Activated CD4-positive, alpha-beta T cell treated with anti-CD3 and anti-CD28 coated beads, Interleukin-2, amount 10 ng/mL, durations not matched to agents 7 days and 5 days (primary cell): ENCODE data around the gene AVL9. TPM values are rescaled to one million over a fixed set of nuclear protein-coding genes. Genes with fewer than 3 reads are reported as not detected.
"Not testable (repeated sequence)": the region's sequence is repeated elsewhere in the genome, so short reads cannot be mapped to it uniquely, and the experiment has no call there.

Experiments used
- CTCF ChIA-PET: fragments of 350-600 bp; sonication (Branson Sonifier 250); formaldehyde crosslinking; loops from one replicate; lab custom pipeline; 2021; ENCODE audit warnings: antibody characterized with exemption; lab: Charles Lee
- POLR2A ChIA-PET: fragments of 350-600 bp; sonication (Branson Sonifier 250); formaldehyde crosslinking; loops from one replicate; lab custom pipeline; 2021; ENCODE audit warnings: antibody characterized with exemption; lab: Charles Lee
- DNase-seq: peaks from one replicate; pipeline ENCODE4 v3.0.0-alpha.2; 2020
- H3K27ac Mint-ChIP-seq: one replicate; pipeline ENCODE4 v1.8.0; 2021; ENCODE audit warnings: mild to moderate bottlenecking, moderate library complexity, mixed read lengths
- H3K27me3 Mint-ChIP-seq: one replicate; pipeline ENCODE4 v1.8.0; 2021; ENCODE audit warnings: mixed read lengths
- H3K36me3 Mint-ChIP-seq: one replicate; pipeline ENCODE4 v1.8.0; 2021; ENCODE audit warnings: low read depth, mixed read lengths
- H3K4me1 Mint-ChIP-seq: one replicate; pipeline ENCODE4 v1.8.0; 2021; ENCODE audit warnings: mixed read lengths
- H3K4me3 Mint-ChIP-seq: one replicate; pipeline ENCODE4 v1.8.0; 2021; ENCODE audit warnings: mild to moderate bottlenecking, moderate library complexity, mixed read lengths
- H3K9me3 Mint-ChIP-seq: one replicate; pipeline ENCODE4 v1.8.0; 2021; ENCODE audit warnings: mixed read lengths
- total RNA-seq, 2 experiments: library from RNA; stranded (reverse); gene quantifications; one replicate each; pipeline ENCODE4 v1.2.3, GENCODE V29; 2021

AVL9 gene
- total RNA-seq, 2 experiments from 2014 or later: 33.2 to 35.8 TPM

DNA sequence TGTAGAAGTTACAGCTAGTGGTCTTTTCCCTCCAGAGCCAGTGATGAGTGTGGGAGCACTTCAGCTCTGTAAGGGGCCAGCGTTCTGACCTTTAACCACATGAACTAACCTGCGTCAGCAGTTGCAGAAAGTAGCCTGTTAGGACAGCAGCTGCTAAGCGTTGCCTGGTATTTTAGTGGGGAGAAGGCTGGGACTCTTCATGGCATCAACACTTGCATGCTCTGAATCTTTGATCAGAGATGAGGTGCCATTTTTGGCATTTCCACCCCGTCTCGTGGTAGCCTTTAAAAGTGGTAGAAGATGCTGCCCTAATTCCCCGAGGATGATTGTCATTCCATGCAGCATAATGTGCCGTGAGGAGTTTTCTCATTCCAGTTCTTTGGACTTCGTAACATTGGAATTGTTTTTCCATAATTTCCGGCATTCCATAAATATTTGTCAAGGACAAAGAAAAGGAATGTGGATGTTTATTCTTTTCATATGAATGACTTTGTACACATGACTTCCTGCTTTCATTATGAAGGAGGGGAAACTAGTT is 92.2 kb downstream of the AVL9 start:
- Mint-ChIP-seq H3K27me3 (no peaks in the 10 kb centered on the region), H3K4me3 (no peak overlapping the region), H3K9me3 (no peaks in the 10 kb centered on the region), H3K27ac (no peak overlapping the region), H3K4me1 (peaks cover 18% of the 10 kb centered on the region), H3K36me3 (peaks cover 38% of the 10 kb centered on the region)
- ChIA-PET CTCF (no interaction called here), POLR2A (no interaction called here)
- DNase-seq: no peak

GRCh38 chr7:32588657-32589056 is 93.4 kb downstream of the AVL9 start:
- Mint-ChIP-seq H3K4me3 (no peak overlapping the region), H3K4me1 (peaks cover 18% of the 10 kb centered on the region), H3K36me3 (peaks cover 32% of the 10 kb centered on the region), H3K27me3 (no peaks in the 10 kb centered on the region), H3K9me3 (no peaks in the 10 kb centered on the region), H3K27ac (no peak overlapping the region)
- DNase-seq: no peak
- CTCF ChIA-PET: no interaction called here
- POLR2A ChIA-PET: no interaction called here

DNA sequence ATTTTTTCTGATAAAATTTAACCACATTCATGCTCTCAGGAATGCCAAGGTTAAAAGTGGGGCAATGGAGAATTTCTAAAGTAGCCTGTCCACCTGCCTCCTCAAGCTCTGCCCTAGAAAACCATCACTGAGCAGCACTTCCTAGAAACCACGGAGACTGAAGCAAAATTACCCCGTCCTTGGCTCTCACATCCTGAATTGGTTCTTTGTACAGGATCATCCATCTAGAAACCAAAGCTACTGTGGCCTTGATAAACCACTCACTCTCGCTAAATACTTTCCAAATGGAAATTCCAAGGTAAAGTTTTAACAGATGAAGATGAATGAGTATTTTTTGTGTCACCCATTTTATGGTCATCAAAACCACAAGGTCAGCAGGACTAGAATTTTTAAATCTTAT is 96.6 kb downstream of the AVL9 start:
- Mint-ChIP-seq H3K27me3 (peaks cover 2% of the 10 kb centered on the region), H3K36me3 (peaks cover 10% of the 10 kb centered on the region), H3K27ac (no peak overlapping the region), H3K4me3 (no peak overlapping the region), H3K9me3 (no peaks in the 10 kb centered on the region), H3K4me1 (peaks cover 15% of the 10 kb centered on the region)
- POLR2A ChIA-PET: no interaction called here
- CTCF ChIA-PET: no interaction called here
- no peak for DNase-seq

- ChIA-PET CTCF (no interaction called here), POLR2A (no interaction called here)
- H3K27me3 Mint-ChIP-seq: peaks cover 2% of the 10 kb centered on the region
- H3K9me3 Mint-ChIP-seq: no peaks in the 10 kb centered on the region
- no peak overlapping the region for H3K4me3 Mint-ChIP-seq
- no peak for DNase-seq
- peaks cover 10% of the 10 kb centered on the region for H3K4me1 Mint-ChIP-seq
- H3K27ac Mint-ChIP-seq: no peak overlapping the region
- peaks cover 7% of the 10 kb centered on the region for H3K36me3 Mint-ChIP-seq
Measured at GRCh38 chr7:32592701-32593100, 97.4 kb downstream of the AVL9 start.

DNA sequence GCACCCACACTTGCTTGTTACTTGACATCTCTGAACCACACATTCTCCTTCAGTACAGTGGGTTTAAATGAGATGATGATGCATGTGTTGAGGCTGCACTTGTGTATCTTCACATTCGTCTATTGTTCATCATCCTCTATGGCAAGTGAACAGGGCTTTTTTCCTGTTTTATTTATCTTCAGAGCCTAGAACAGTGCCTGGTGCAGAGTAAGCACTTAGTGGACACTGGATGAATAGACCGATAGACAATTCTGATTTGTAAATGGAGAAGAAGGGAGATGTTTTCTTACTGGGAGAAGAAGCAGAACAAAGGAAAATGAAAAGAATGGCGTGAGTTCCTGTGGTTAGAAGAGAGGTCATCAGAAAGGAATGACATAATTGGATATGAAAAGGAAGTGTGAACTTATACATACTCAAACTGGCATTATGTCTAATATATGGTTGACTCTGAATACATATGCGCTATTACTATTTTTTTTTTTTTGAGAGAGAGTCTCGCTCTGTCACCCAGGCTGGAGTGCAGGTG is 99.7 kb downstream of the AVL9 start:
- H3K27ac Mint-ChIP-seq: no peak overlapping the region
- ChIA-PET POLR2A (no interaction called here), CTCF (interaction anchor here (0.6 kb wide), 1 partner anchor 76 kb away, joined by 3 read pairs; no protein-coding TSS in a partner anchor)
- no peak for DNase-seq
- peaks cover under 1% of the 10 kb centered on the region for H3K36me3 Mint-ChIP-seq
- H3K9me3 Mint-ChIP-seq: peaks cover 3% of the 10 kb centered on the region
- H3K4me1 Mint-ChIP-seq: no peaks in the 10 kb centered on the region
- H3K4me3 Mint-ChIP-seq: no peak overlapping the region
- peaks cover 14% of the 10 kb centered on the region for H3K27me3 Mint-ChIP-seq

DNA sequence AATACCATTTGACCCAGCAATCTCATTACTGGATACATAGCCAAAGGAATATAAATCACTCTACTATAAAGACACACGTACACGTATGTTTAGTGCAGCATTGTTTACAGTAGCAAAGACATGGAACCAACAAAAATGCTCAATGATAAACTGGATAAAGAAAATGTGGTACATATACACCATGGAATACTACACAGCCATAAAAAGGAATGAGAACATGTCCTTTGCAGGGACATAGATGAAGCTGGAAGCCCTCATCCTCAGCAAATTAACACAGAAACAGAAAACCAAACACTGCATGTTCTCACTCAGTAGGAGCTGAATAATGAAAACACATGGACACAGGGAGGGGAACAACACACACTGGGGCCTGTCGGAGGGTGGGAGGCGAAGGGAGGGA is 105.9 kb downstream of the AVL9 start:
- H3K4me3 Mint-ChIP-seq, H3K9me3 Mint-ChIP-seq, CTCF ChIA-PET, H3K4me1 Mint-ChIP-seq, DNase-seq, H3K27ac Mint-ChIP-seq, H3K36me3 Mint-ChIP-seq: not testable (repeated sequence)
- H3K27me3 Mint-ChIP-seq: peaks cover 12% of the 10 kb centered on the region
- POLR2A ChIA-PET: interaction anchor here (0.6 kb wide), 1 partner anchor 1259 kb away, joined by 3 read pairs; no protein-coding TSS in a partner anchor

DNA sequence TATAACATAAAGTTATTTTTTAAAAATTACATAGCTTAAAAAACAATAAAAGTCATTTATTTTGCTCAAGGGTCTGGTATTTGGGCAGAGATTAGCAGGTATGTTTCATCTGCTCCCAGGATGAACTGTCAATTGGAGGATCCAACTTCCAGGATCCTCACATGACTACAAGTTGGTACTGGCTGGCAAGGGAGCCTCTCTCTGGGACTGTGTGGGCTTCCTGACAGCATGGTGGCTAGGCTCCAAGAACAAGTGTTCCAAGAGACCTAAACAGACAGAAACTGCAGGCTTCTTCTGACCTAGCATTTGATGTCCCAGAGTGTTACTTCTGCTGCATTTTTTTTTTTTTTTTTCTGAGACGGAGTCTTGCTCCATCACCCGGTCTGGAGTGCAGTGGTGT is 107.2 kb downstream of the AVL9 start:
- no peaks in the 10 kb centered on the region for H3K4me1 Mint-ChIP-seq
- peaks cover 12% of the 10 kb centered on the region for H3K27me3 Mint-ChIP-seq
- ChIA-PET CTCF (interaction anchor here (0.7 kb wide), 1 partner anchor 244 kb away, joined by 4 read pairs; no protein-coding TSS in a partner anchor), POLR2A (no interaction called here)
- no peak for DNase-seq
- H3K36me3 Mint-ChIP-seq: no peaks in the 10 kb centered on the region
- H3K27ac Mint-ChIP-seq: no peak overlapping the region
- H3K4me3 Mint-ChIP-seq: no peak overlapping the region
- peaks cover 5% of the 10 kb centered on the region for H3K9me3 Mint-ChIP-seq

GRCh38 chr7:32603492-32603891 is 108.2 kb downstream of the AVL9 start:
- H3K9me3 Mint-ChIP-seq, H3K36me3 Mint-ChIP-seq, H3K4me1 Mint-ChIP-seq, DNase-seq, POLR2A ChIA-PET, CTCF ChIA-PET, H3K27me3 Mint-ChIP-seq, H3K27ac Mint-ChIP-seq, H3K4me3 Mint-ChIP-seq: not testable (repeated sequence)

DNA sequence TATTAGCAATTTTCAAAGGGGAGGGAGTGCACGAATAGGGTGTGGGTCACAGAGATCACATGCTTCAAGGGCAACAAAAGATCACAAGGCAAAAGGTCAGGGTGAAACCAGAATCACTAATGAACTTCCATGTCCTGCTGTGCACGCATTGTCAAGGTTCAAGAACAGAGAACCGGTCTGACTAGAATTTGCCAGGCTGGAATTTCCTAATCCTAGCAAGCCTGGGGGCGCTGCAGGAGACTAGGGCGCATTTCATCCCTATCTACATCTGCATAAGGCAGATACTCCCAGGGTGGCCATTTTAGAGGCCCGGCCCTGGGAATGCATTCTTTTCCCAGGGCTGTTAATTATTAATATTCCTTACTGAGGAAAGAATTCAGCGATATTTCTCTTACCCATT is 108.8 kb downstream of the AVL9 start:
- H3K9me3 Mint-ChIP-seq, H3K4me3 Mint-ChIP-seq, DNase-seq, H3K27me3 Mint-ChIP-seq, POLR2A ChIA-PET, H3K4me1 Mint-ChIP-seq, CTCF ChIA-PET, H3K36me3 Mint-ChIP-seq, H3K27ac Mint-ChIP-seq: not testable (repeated sequence)

DNA sequence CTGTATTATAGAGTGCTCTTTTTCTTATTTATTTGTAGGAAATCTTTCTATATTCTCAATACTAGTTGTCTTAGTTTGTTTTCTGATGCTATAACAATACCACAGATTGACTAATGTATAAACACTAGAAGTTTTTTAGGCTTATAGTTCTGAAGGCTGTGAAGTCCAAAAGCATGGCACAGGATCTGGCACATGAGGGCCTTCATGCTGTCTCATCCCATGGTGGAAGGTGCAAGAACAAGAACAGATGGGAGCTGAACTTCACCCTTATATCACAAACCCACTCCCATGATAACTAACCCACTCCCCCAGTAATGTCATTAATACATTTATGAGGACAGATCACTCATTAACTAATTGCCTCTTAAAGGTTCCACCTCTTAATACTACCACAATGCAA is 109.7 kb downstream of the AVL9 start:
- Mint-ChIP-seq H3K4me1 (no peaks in the 10 kb centered on the region), H3K4me3 (no peak overlapping the region), H3K27me3 (no peaks in the 10 kb centered on the region), H3K9me3 (peaks cover 2% of the 10 kb centered on the region), H3K36me3 (no peaks in the 10 kb centered on the region), H3K27ac (no peak overlapping the region)
- no peak for DNase-seq
- CTCF ChIA-PET: no interaction called here
- POLR2A ChIA-PET: no interaction called here

DNA sequence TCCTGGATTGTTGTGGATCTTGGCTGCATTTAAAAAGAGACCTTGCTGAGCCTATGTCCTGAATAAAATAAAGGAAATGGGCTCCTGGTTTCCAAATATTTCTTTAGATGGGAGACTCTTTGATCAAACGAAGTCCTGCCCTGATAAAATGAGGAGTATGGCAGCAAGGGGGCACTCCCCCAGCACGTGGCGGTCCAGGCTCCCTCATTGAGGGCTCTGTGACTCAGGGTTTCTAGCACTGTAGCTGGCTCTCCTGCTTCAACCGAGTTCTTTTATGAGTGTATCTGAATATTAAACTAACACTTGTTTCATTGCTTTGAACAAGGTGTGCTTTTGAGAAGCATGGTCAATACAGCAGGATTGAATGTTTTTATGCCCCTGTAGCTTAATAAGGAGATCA is 114.2 kb downstream of the AVL9 start:
- H3K36me3 Mint-ChIP-seq: no peaks in the 10 kb centered on the region
- POLR2A ChIA-PET: interaction anchor here (0.6 kb wide), 1 partner anchor 563 kb away, joined by 3 read pairs; no protein-coding TSS in a partner anchor

GRCh38 chr7:32611201-32612099 is 116.2 kb downstream of the AVL9 start:
- POLR2A ChIA-PET: no interaction called here
- Mint-ChIP-seq H3K36me3 (no peaks in the 10 kb centered on the region), H3K9me3 (no peaks in the 10 kb centered on the region), H3K4me3 (no peak overlapping the region), H3K27ac (no peak overlapping the region), H3K27me3 (no peaks in the 10 kb centered on the region), H3K4me1 (no peaks in the 10 kb centered on the region)
- CTCF ChIA-PET: interaction anchor here (0.5 kb wide), 1 partner anchor 63 kb away, joined by 3 read pairs; no protein-coding TSS in a partner anchor
- DNase-seq: no peak

More for the DNA sequence above, 114.2 kb downstream of the AVL9 start:
- H3K4me1 Mint-ChIP-seq: no peaks in the 10 kb centered on the region
- no peak for DNase-seq
- no peak overlapping the region for H3K27ac Mint-ChIP-seq
- no peak overlapping the region for H3K4me3 Mint-ChIP-seq
- no peaks in the 10 kb centered on the region for H3K27me3 Mint-ChIP-seq
- CTCF ChIA-PET: no interaction called here
- H3K9me3 Mint-ChIP-seq: no peaks in the 10 kb centered on the region

GRCh38 chr7:32616625-32617024 is 121.3 kb downstream of the AVL9 start:
- CTCF ChIA-PET: no interaction called here
- H3K27ac Mint-ChIP-seq: no peak overlapping the region
- H3K4me1 Mint-ChIP-seq: no peaks in the 10 kb centered on the region

More at GRCh38 chr7:32616625-32617024, 121.3 kb downstream of the AVL9 start:
- H3K36me3 Mint-ChIP-seq: no peaks in the 10 kb centered on the region
- POLR2A ChIA-PET: no interaction called here
- peaks cover 4% of the 10 kb centered on the region for H3K27me3 Mint-ChIP-seq
- no peak for DNase-seq
- no peak overlapping the region for H3K4me3 Mint-ChIP-seq
- H3K9me3 Mint-ChIP-seq: no peaks in the 10 kb centered on the region
